Posterior vena cava (tissue), 2 donors: ENCODE data around the gene ECI2. TPM values are rescaled to one million over a fixed set of nuclear protein-coding genes. Genes with fewer than 3 reads are reported as not detected.
"Not testable (repeated sequence)": the region's sequence is repeated elsewhere in the genome, so short reads cannot be mapped to it uniquely, and the experiment has no call there.

Experiments
- DNase-seq: peaks from one replicate; pipeline ENCODE4 v3.0.0-alpha.2; 2020; ENCODE audit warnings: low spot score
- intact Hi-C, 2 donors: fragments of 100-400 bp; cut with DNase I; formaldehyde crosslinking; loops; one replicate each; pipeline versions ENCODE4 v1.14.1 to v1.14.2; 2022 to 2023
- total RNA-seq, 2 donors: library from RNA; stranded (reverse); fragmentation: NEBNext Ultra II Directional; extraction: Animal tissue kit (Norgen Biotek cat#: 25700); gene quantifications; one replicate each; pipeline ENCODE4 v1.2.1, GENCODE V29; 2021
- donor health status: DM: yes; HTN: yes; CAD: no.
- donor health status: DM: yes; HTN: yes; CAD: no.

The ECI2 gene
- total RNA-seq, 2 donors from 2014 or later, result 33.7 to 33.9 TPM

GRCh38 chr6:4112366-4112765 is 23.0 kb downstream of the ECI2 start:
- intact Hi-C loops, result no loop called here
- DNase-seq, result no peak

GRCh38 chr6:4109363-4109815 is 26.0 kb downstream of the ECI2 start:
- DNase-seq, intact Hi-C loops: not testable (repeated sequence)

DNA sequence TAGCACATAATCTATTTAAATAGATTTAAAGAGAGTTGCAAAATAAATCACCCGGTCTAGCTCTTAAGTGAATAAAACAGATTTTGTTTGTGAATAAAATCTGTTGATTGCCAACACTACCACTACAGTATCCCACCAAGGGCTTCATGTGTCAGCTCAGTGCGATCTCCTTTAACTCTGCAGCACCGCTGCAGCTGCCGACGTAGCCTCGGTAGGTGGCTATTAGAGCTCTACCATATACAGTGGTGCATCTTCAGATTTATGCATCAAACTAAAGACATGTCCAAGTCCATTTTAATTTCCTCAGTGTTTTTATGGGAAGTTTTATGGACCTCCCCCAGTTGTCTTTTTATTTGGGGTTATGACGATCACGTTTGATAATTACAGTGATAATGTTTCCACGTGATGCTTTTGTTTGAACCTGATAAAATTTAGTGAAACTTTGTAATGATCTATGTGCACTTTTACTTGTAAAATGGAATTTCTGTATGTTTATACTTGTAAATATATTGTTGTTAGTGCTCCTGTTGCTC is 26.7 kb downstream of the ECI2 start:
- intact Hi-C loops, result no loop called here
- no peak for DNase-seq

DNA sequence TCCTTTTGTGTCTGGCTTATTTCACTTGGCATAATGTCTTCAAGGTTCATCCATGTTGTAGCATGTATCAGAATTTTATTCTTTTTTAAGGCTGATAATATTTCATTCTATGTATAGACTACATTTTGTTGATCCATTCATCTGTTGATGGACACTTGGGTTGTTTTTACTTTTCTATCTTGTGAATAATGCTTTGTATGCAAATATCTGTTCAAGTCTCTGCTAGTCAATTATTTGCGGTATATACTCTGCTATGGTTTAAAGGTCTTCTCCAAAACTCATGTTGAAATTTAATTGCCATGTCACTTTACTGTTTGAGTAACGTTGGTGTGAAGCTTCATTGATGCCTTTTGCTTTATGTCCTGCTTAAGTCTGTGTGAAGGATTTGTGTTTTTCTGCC is 27.5 kb downstream of the ECI2 start:
- DNase-seq, result no peak
- intact Hi-C loops, result no loop called here

GRCh38 chr6:4105980-4106536 is 29.3 kb downstream of the ECI2 start:
- intact Hi-C loops, result no loop called here
- DNase-seq, result no peak

- DNase-seq, result no peak
- intact Hi-C loops, result no loop called here
Observed at GRCh38 chr6:4103929-4104328, 31.4 kb downstream of the ECI2 start.

DNA sequence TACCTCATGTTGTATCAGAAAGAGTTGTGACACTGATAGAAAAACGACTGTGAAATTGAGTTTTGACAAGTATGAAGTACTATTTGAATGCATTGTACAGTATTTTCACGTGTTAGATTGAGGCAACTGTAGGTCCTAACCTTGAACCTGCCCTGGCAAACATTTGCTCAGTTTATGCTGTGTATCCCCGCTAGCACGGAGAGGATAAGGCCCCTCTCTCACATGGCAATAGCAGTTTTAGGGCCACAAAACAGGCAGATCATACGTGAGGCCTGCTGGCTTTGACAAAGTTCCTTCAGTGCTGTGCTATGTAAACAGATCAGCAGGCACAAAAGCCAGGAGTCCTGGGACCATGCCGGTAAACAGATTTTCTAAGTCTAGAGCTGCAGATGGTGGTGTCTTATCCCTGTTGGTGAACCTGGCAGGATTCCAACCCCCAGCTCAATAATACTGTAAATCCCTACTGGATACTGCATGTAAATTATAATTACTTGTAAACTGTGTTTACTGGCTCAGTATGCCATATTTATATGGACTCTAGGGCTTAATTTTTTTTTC is 32.6 kb downstream of the ECI2 start:
- intact Hi-C loops, result no loop called here
- DNase-seq, result no peak

DNA sequence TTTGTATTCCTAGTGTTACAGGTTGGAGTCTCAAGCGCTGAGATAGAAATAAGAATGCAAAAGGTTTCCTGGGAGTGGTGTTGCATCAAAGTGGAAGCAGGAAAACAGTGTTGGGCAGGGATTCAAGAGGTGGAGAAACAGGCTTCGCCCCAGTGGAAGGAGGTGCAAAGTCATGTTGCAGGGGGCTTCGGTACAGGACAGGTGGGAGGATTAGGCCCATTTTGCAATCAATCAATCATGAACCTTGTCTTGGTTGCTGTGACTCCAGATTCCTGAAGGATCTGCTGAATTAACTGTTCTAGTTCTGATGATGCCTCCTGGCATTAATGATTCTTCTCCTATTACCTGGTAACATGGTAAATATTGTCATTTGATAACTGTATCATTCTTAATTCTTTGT is 34.1 kb downstream of the ECI2 start:
- intact Hi-C loops, result no loop called here
- DNase-seq, result no peak

DNA sequence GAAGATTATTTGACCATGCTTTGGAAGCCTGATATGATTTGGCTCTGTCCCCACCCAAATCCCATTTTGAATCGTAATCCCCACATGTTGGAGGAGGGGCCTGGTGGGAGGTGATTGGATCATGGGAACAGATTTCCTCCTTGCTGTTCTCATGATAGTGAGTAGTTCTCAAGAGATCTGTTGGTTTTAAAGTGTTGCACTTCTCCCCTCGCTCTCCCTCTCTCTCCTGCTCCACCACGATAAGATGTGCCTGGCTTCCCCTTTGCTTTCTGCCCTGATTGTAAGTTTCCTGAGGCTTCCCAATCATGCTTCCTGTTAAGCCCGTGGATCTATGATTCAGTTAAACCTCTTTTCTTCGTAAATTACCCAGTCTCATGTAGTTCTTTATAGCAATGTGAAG is 34.7 kb downstream of the ECI2 start:
- DNase-seq, result no peak
- intact Hi-C loops, result no loop called here

DNA sequence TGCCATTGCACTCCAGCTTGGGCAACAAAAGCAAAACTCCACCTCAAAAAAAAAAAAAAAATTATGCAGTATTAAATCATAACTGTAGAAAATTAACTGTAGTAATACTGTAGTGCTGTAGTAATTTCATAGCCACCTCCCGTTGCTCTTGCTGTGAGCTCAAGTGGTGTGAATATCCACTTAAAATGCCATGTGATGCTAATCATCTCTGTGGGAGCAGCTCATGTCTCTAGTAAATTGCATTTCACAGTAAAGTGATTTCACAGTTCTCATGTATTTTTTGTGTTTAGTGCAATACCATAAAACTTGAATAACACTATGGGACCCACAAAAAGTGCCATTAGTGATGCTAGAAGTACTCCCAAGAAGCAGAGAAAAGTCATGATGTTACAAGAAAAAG is 42.1 kb downstream of the ECI2 start:
- intact Hi-C loops, result no loop called here

GRCh38 chr6:4091941-4092340 is 43.4 kb downstream of the ECI2 start:
- intact Hi-C loops, result no loop called here
- DNase-seq, result no peak

More for the DNA sequence above, 42.1 kb downstream of the ECI2 start:
- no peak for DNase-seq

DNA sequence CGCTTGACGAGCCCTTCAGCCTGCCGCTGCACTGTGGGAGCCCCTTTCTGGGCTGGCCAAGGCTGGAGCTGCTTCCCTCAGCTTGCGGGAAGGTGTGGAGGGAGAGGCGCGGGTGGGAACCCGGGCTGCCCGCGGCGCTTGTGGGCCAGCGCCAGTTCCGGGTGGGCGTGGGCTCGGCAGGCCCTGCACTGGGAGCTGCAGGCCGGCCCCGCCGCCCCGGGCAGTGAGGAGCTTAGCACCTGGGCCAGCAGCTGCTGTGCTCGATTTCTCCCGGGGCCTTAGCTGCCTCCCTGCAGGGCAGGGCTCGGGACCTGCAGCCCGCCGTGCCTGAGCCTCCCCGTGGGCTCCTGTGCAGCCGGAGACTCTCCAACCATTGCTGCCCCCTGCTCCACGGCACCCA is 45.3 kb downstream of the ECI2 start:
- DNase-seq, result not testable (repeated sequence)

GRCh38 chr6:4088704-4089103 is 46.7 kb downstream of the ECI2 start:
- DNase-seq, result no peak
- intact Hi-C loops, result no loop called here

More for the DNA sequence above, 45.3 kb downstream of the ECI2 start:
- intact Hi-C loops, result not testable (repeated sequence)

GRCh38 chr6:4085332-4085700 is 50.1 kb downstream of the ECI2 start:
- intact Hi-C loops, result no loop called here
- no peak for DNase-seq

- intact Hi-C loops, result no loop called here
- no peak for DNase-seq
Observed at GRCh38 chr6:4084444-4085331, 50.7 kb downstream of the ECI2 start.

GRCh38 chr6:4078691-4079471 is 56.5 kb downstream of the ECI2 start, which contains the start of gene FAM217A:
Gene FAM217A (minus strand): TSS chr6:4079137. CDS start chr6:4077414, 1,723 bp downstream.
- intact Hi-C loops, result loop anchor here in 1 of 2 donors (10.0 kb wide), 1 partner anchor 66 kb away; no protein-coding TSS in a partner anchor
- no peak for DNase-seq

GRCh38 chr6:4074478-4075235 is 60.7 kb downstream of the ECI2 start:
- no peak for DNase-seq
- intact Hi-C loops, result loop anchor here in 1 of 2 donors (10.0 kb wide), 1 partner anchor 70 kb away; no protein-coding TSS in a partner anchor

- intact Hi-C loops, result loop anchor here in 1 of 2 donors (10.0 kb wide), 1 partner anchor 73 kb away; no protein-coding TSS in a partner anchor
- DNase-seq, result no peak
Observed at GRCh38 chr6:4071330-4071729, 64.0 kb downstream of the ECI2 start.
